Muscle layer of duodenum (tissue), 2 donors: Measurements from ENCODE around the gene DPP6.

Source experiments
- H3K27ac ChIP-seq: one replicate; pipeline ENCODE4 v1.7.0; 2013; ENCODE audit warnings: mild to moderate bottlenecking, low read length
- H3K27me3 ChIP-seq: one replicate; pipeline ENCODE4 v1.7.0; 2013; ENCODE audit warnings: low read depth, mild to moderate bottlenecking, control low read depth, low read length
- H3K36me3 ChIP-seq, 2 donors: one replicate each; pipeline ENCODE4 v1.7.0; 2013; ENCODE audit warnings: low read length in 2 of 2, control low read depth in 1 of 2, mild to moderate bottlenecking in 1 of 2; ENCODE audit not compliant: insufficient read depth in 2 of 2, control insufficient read depth in 1 of 2
- H3K4me1 ChIP-seq, 2 donors: one replicate each; pipeline ENCODE4 v1.7.0; 2013; ENCODE audit warnings: low read length in 2 of 2, mild to moderate bottlenecking in 2 of 2, control low read depth in 1 of 2, moderate library complexity in 1 of 2; ENCODE audit not compliant: insufficient read depth in 2 of 2, control insufficient read depth in 1 of 2
- H3K4me3 ChIP-seq, 2 donors: one replicate each; pipeline ENCODE4 v1.7.0; 2013; ENCODE audit warnings: low read length in 2 of 2, low read depth in 1 of 2, mild to moderate bottlenecking in 1 of 2
- H3K9me3 ChIP-seq, 2 donors: one replicate each; pipeline ENCODE4 v1.7.0; 2013; ENCODE audit warnings: low read length in 2 of 2, control low read depth in 1 of 2, mild to moderate bottlenecking in 1 of 2; ENCODE audit not compliant: control insufficient read depth in 1 of 2
- donor health status: healthy.

Gene DPP6

DNA sequence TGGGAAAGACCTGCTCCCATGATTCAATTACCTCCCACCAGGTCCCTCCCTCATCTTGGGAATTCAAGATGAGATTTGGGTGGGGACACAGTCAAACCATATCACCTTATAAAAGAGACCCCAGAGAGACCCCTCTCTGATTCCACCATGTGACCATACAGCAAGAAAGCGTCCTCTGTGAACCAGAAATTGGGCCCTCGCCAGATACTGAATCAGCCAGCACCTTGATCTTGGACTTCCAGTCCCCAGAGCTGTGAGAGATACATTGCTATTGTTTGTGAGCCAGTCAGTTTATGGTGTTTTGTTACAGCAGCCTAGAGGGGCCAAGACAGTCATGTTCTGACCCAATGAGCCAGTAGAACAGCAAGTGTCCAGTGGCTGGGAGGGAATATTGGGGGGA, 718.2 kb downstream of the DPP6 start:
- H3K4me3 ChIP-seq, result no peak overlapping the region

DNA sequence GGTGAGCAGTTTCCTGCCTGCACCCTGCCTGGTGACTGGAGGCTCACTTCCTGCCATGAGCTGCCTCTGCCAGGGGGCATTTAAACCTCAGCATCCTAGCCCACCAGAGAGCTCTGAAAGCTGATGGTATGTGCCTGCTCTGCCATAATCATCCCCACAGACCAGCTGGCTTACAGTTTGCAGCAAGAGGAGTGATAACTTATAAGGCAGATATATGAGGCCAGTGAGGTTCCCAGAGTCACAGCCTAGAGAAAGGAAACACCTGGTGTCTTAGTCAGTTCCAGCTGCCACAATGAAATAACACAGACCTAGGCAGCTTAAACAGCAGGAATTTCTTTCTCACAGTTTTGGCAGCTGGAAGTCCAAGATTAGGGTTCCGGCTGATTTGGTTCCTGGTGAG, 718.8 kb downstream of the DPP6 start:
- no peaks in the 10 kb centered on the region for H3K4me1 ChIP-seq
- H3K27ac ChIP-seq, result no peak overlapping the region
- no peaks in the 10 kb centered on the region for H3K27me3 ChIP-seq
- H3K36me3 ChIP-seq, result peaks cover 0 to 4% of the 10 kb centered on the region in 2 donors
- no peak overlapping the region for H3K4me3 ChIP-seq
- H3K9me3 ChIP-seq, result no peaks in the 10 kb centered on the region

More for the DNA sequence above, 718.2 kb downstream of the DPP6 start:
- no peaks in the 10 kb centered on the region for H3K27me3 ChIP-seq
- H3K4me1 ChIP-seq, result no peaks in the 10 kb centered on the region
- no peaks in the 10 kb centered on the region for H3K9me3 ChIP-seq
- H3K27ac ChIP-seq, result no peak overlapping the region
- peaks cover 0 to 4% of the 10 kb centered on the region in 2 donors for H3K36me3 ChIP-seq

DNA sequence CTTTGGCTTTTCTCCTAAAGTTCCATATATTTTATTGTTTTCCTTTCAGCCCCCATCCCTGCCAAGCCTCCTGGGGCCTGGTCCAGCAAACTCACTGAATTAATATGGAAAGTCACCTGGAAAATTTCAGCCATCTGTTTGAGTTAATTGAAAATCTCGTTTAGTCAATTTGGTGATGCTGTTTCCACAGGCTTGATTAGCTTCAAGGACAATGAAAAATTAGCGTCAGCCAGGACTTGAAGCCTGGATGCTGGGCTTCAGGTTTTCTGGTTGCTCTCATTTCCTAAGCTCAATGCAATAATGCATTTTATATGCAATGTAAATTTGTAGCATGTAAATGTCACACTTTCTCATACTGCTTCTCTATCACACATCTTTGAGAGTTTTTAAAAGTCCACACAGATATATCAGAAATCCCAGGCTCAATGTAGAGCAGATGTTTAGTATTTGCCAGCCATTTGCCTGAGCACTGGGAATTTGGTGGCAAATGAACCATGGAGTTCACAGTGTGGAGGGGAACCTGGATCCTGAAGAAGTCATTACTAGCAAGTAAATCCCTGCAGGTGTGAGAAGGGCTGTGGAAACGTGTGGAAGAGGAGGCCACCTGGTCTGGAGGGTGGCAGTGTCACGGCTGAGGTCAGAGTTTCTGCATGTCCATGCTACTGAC, 722.2 kb downstream of the DPP6 start:
- Histone ChIP-seq H3K9me3 (no peaks in the 10 kb centered on the region), H3K27me3 (no peaks in the 10 kb centered on the region), H3K4me3 (no peak overlapping the region), H3K4me1 (no peaks in the 10 kb centered on the region), H3K36me3 (peaks cover 0 to 4% of the 10 kb centered on the region in 2 donors), H3K27ac (no peak overlapping the region)

DNA sequence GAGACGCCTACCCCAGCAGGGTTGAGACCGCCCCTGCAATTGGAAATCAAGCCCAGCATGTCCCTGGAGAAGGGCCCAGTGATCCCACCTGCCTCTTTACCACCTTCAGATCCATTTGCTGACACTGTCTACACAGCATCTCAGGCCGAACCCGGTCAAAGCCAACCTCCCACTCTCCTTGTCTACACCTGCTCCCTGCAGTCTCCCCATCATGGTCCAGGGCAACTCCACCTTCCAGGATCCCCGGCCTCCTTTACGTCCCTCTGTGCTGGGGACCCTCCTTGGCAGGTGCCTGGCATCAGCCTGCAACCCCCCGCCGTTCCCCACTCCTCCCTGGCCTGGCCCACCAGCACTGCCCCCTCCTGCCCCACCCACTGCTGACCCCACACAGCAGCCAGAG, 723.5 kb downstream of the DPP6 start:
- Histone ChIP-seq H3K27me3 (no peaks in the 10 kb centered on the region), H3K4me1 (no peaks in the 10 kb centered on the region), H3K9me3 (no peaks in the 10 kb centered on the region), H3K27ac (no peak overlapping the region), H3K4me3 (no peak overlapping the region), H3K36me3 (peaks cover 0 to under 1% of the 10 kb centered on the region in 2 donors)

DNA sequence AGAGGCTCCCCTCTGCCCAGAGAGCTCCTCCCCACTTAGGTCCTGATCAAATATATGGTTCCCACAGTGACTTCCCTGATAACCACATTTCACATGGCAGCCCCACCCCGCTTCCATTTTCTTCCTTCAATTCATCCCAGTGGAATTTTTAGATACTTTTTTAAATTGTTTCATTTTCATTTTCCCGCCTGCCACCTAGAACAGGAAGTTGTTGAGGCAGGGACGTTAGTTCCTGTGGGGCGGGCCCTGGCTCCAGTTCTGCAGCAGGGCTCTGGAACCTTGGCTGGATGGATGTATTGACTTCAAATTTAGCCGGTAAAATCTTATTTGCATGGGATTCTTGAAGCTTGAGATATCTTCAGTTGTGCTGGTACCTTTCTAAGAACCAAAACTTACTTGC, 724.2 kb downstream of the DPP6 start:
- no peak overlapping the region for H3K27ac ChIP-seq
- H3K4me1 ChIP-seq, result no peaks in the 10 kb centered on the region
- no peaks in the 10 kb centered on the region for H3K27me3 ChIP-seq
- no peaks in the 10 kb centered on the region for H3K9me3 ChIP-seq
- H3K36me3 ChIP-seq, result no peaks in the 10 kb centered on the region
- no peak overlapping the region for H3K4me3 ChIP-seq

DNA sequence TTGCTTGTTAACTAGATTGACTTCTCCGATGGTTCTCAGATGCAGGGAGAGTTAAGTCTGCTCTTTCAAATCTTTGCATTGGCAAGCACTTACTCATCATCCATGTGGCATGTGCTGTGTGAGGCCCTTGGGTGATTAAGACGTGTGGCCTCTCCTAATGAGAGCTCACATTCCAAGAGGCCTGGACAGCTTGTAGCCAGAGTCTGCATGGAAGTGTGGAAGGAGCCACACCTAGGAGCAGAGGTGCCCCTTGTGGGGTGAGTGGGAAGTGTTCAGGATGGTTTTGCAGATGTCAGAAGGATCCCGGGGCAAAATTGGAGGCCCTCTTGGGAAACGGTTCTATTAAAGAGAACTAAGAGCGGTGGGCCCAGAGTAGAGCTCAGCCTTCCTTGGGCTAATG, 724.8 kb downstream of the DPP6 start:
- H3K4me3 ChIP-seq, result no peak overlapping the region
- H3K27me3 ChIP-seq, result no peaks in the 10 kb centered on the region
- no peak overlapping the region for H3K27ac ChIP-seq
- H3K36me3 ChIP-seq, result no peaks in the 10 kb centered on the region
- H3K9me3 ChIP-seq, result no peaks in the 10 kb centered on the region
- H3K4me1 ChIP-seq, result no peaks in the 10 kb centered on the region

DNA sequence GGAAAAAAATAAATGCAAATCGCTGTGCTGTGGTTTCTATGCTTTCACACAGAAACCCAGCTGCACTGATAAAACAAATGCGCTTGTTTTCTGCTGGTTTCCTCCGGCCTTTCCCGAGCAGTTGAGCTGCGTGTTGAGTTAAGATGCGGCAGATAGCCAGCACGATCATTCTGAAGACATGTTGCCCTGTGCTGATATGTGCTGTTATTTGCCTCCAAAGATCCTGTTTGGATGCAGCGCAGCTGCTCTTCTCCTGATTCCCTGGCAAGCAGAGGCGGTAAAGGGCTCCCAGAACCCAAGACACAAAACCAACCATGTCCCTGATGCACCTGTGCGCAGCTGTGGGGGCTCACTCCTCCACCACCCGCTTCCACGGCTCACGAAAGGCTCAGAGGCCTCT, 725.3 kb downstream of the DPP6 start:
- Histone ChIP-seq H3K36me3 (no peaks in the 10 kb centered on the region), H3K4me3 (no peak overlapping the region), H3K27me3 (no peaks in the 10 kb centered on the region), H3K27ac (no peak overlapping the region), H3K9me3 (no peaks in the 10 kb centered on the region), H3K4me1 (no peaks in the 10 kb centered on the region)

DNA sequence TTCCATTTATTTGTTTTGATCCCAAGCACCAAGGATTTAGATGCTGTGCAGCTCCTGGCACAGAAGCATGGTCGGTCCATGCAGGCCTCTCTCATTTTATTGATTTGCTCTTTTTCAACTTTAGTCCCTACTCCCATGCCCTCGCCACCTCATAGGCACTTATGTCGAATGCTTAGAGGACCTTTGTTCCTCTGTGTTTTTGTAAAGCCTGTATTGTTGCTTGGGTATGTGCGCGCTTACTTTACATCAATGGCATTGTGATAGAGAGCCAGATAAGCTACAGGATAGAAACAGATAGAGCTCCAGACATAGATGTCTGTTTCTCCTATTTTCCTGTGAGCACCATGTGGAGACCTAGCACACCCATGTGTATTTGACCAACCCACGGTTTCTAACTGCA, 725.7 kb downstream of the DPP6 start:
- Histone ChIP-seq H3K9me3 (no peaks in the 10 kb centered on the region), H3K27ac (no peak overlapping the region), H3K36me3 (no peaks in the 10 kb centered on the region), H3K4me1 (no peaks in the 10 kb centered on the region), H3K27me3 (no peaks in the 10 kb centered on the region), H3K4me3 (no peak overlapping the region)

DNA sequence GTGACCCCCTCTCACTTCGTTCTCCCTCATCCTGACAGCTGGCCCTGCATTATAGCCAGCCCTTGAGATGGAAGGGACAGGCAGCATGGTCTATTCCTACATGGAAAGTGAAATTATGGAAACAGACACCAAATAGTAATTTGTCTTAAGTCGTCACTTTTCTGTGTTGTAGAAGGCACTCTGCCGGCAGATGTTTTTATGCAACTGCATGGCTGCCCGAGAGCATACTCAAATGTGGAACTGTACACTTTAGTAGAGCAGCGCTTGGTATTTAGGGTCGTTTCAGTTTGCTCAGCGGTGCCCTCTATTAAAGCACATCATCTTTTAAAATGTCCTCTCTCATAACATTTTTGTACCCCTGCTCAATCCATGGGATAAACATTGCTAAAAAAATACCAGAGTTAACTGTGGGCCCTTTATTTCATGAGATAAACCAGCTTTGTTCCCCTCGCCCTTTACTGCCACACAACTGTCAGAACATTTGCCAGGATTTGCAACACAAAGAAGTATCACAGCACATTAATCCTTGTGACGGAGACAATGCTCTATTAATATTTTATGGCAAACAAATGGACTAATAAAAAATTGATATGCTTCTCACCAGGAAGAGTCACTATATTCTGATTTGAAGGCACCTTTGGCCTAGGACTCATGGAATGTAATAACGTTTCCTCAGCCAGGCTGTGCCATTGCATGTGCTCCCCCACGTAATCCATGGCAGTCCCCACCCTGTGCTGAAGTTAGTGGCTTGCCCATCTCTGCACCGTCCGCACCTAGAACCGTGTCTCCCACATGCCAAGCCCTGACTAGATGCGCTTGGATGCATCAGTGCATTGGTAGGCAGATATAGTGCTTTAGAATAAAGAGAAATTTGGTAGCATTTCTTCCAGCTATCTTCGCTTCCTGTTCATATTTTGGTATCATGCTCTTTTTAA, 729.4 kb downstream of the DPP6 start:
- Histone ChIP-seq H3K4me3 (no peak overlapping the region), H3K27me3 (no peaks in the 10 kb centered on the region)

DNA sequence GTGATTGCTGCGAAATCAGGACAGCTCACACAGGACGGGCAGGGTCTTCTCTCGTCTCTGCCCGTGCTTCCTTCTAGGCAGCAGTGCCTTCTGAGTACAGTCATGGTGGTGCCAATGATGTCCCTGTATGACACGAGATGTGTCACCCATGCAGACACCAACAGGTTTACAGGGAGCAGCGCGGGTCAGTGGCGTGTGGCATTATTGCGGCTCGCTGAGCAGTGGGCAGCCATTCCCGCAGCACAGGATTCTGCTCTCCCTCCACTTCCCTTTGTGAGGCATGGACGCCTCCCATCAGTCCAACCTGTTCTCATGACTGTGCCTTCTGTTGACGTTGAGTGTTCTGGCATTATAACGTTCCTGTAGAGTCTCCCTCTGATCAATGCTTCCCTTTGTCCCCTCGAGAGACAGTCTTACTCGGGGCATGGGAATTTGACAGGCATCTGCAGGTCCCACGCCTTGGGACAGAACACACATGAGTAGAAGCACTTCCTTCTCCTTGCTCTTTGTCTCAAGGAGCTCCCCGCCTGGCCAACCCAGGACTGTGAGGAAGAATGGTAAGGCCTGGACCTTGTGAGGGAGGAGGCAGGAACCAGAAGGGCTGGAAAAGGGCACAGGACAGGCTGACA, 731.2 kb downstream of the DPP6 start:
- Histone ChIP-seq H3K4me1 (no peaks in the 10 kb centered on the region), H3K27ac (no peak overlapping the region), H3K4me3 (no peak overlapping the region), H3K36me3 (no peaks in the 10 kb centered on the region), H3K9me3 (no peaks in the 10 kb centered on the region), H3K27me3 (no peaks in the 10 kb centered on the region)

More for the DNA sequence above, 729.4 kb downstream of the DPP6 start:
- H3K9me3 ChIP-seq, result no peaks in the 10 kb centered on the region
- H3K4me1 ChIP-seq, result no peaks in the 10 kb centered on the region
- H3K36me3 ChIP-seq, result no peaks in the 10 kb centered on the region
- no peak overlapping the region for H3K27ac ChIP-seq

DNA sequence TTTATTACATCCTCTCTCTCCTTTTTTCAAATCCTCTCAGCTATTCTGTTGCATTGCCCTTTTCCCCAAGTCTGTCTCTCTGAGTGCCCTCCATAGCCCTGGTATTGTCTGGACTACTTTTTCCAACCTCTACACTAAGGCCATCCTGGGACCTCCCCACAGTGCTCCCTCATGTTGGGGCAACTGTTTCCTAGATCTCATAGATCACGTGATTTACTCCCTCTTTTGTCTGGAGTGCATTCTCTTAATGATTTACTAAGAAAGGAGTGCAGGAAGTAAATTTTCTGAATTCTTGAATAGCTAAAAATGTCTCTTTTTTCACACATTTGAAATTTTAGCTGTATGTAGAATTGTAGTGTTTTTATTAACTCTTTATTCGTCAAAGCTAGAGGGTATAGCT, 733.7 kb downstream of the DPP6 start:
- H3K36me3 ChIP-seq, result no peaks in the 10 kb centered on the region

More for the DNA sequence above, 733.7 kb downstream of the DPP6 start:
- no peaks in the 10 kb centered on the region for H3K9me3 ChIP-seq
- no peak overlapping the region for H3K4me3 ChIP-seq
- H3K4me1 ChIP-seq, result no peaks in the 10 kb centered on the region
- no peaks in the 10 kb centered on the region for H3K27me3 ChIP-seq
- H3K27ac ChIP-seq, result no peak overlapping the region
